ENCODE results near the gene CC2D1A. TPM values are rescaled to one million over a fixed set of nuclear protein-coding genes. Genes with fewer than 3 reads are reported as not detected.

CC2D1A gene
- total RNA-seq, 5 donors from 2014 or later (not counting 1 experiment from before 2014, with no cell fraction given) = 25.9 to 41.3 (median 37.4) TPM

GRCh38 chr19:13894552-13894951, 11.4 kb upstream of the CC2D1A start:
- no peak overlapping the region for H3K27ac Mint-ChIP-seq
- POLR2A ChIA-PET = no interaction called here
- Histone ChIP-seq H3K9me3 (no peaks in the 10 kb centered on the region), H3K4me1 (ENCODE audit: control insufficient read depth in 1 of 2, extremely low read depth in 1 of 2, insufficient read depth in 2 of 2, low read length in 2 of 2) (no peaks in the 10 kb centered on the region), H3K36me3 (ENCODE audit: control insufficient read depth in 2 of 2, extremely low read depth in 1 of 2, insufficient read depth in 1 of 2, low read length in 1 of 2) (no peaks in the 10 kb centered on the region), H3K27ac (ENCODE audit: low read length) (no peak overlapping the region), H3K27me3 (replicated peaks in 1 of 2; ENCODE audit: control insufficient read depth in 2 of 2, extremely low read depth in 1 of 2, insufficient read depth in 2 of 2, low read length in 1 of 2) (no peaks in the 10 kb centered on the region), H3K4me3 (ENCODE audit: control insufficient read depth in 1 of 2, extremely low read depth in 1 of 2, low read length in 1 of 2) (no peak overlapping the region)
- H3K36me3 Mint-ChIP-seq = no peaks in the 10 kb centered on the region
- H3K9me3 Mint-ChIP-seq = no peaks in the 10 kb centered on the region
- 100% methylated on average over 2 of the region's 5 CpGs for WGBS (ENCODE audit: insufficient coverage)
- CTCF ChIA-PET = no interaction called here
- DNase-seq (no peak), ATAC-seq (replicated peaks in 1 of 4) (no peak)
- no peaks in the 10 kb centered on the region for H3K27me3 Mint-ChIP-seq
- H3K4me3 Mint-ChIP-seq = no peak overlapping the region
- no peaks in the 10 kb centered on the region for H3K4me1 Mint-ChIP-seq

- Histone ChIP-seq H3K27ac (ENCODE audit: low read length) (no peak overlapping the region), H3K27me3 (replicated peaks in 1 of 2; ENCODE audit: control insufficient read depth in 2 of 2, extremely low read depth in 1 of 2, insufficient read depth in 2 of 2, low read length in 1 of 2) (no peaks in the 10 kb centered on the region), H3K4me3 (ENCODE audit: control insufficient read depth in 1 of 2, extremely low read depth in 1 of 2, low read length in 1 of 2) (no peak overlapping the region), H3K36me3 (ENCODE audit: control insufficient read depth in 2 of 2, extremely low read depth in 1 of 2, insufficient read depth in 1 of 2, low read length in 1 of 2) (no peaks in the 10 kb centered on the region), H3K4me1 (ENCODE audit: control insufficient read depth in 1 of 2, extremely low read depth in 1 of 2, insufficient read depth in 2 of 2, low read length in 2 of 2) (no peaks in the 10 kb centered on the region), H3K9me3 (no peaks in the 10 kb centered on the region)
- ATAC-seq (replicated peaks in 1 of 4) (no peak), DNase-seq (no peak)
- no CpG with 5 or more reads among the region's 2 CpGs for WGBS (ENCODE audit: insufficient coverage)
- H3K27me3 Mint-ChIP-seq = no peaks in the 10 kb centered on the region
- no peaks in the 10 kb centered on the region for H3K4me1 Mint-ChIP-seq
- H3K36me3 Mint-ChIP-seq = no peaks in the 10 kb centered on the region
- ChIA-PET CTCF (interaction anchor here in 1 of 2 donors (0.6 kb wide), 1 partner anchor 426 kb away, joined by 4 read pairs; no protein-coding TSS in a partner anchor), POLR2A (no interaction called here)
- no peak overlapping the region for H3K27ac Mint-ChIP-seq
- H3K4me3 Mint-ChIP-seq = no peak overlapping the region
- H3K9me3 Mint-ChIP-seq = no peaks in the 10 kb centered on the region
Observed at GRCh38 chr19:13896227-13896626, 9.8 kb upstream of the CC2D1A start.

GRCh38 chr19:13899393-13899792, 6.6 kb upstream of the CC2D1A start:
- Mint-ChIP-seq H3K4me1 (peaks cover 0 to 7% (median 0%) of the 10 kb centered on the region in 3 donors), H3K27me3 (no peaks in the 10 kb centered on the region), H3K27ac (peak overlapping the region in 1 of 2 donors; percentile 11), H3K9me3 (no peaks in the 10 kb centered on the region), H3K36me3 (no peaks in the 10 kb centered on the region), H3K4me3 (no peak overlapping the region)
- Histone ChIP-seq H3K4me1 (ENCODE audit: control insufficient read depth in 1 of 2, extremely low read depth in 1 of 2, insufficient read depth in 2 of 2, low read length in 2 of 2) (peaks cover 0 to 3% of the 10 kb centered on the region in 2 experiments), H3K27ac (ENCODE audit: low read length) (no peak overlapping the region), H3K36me3 (ENCODE audit: control insufficient read depth in 2 of 2, extremely low read depth in 1 of 2, insufficient read depth in 1 of 2, low read length in 1 of 2) (no peaks in the 10 kb centered on the region), H3K4me3 (ENCODE audit: control insufficient read depth in 1 of 2, extremely low read depth in 1 of 2, low read length in 1 of 2) (no peak overlapping the region), H3K27me3 (replicated peaks in 1 of 2; ENCODE audit: control insufficient read depth in 2 of 2, extremely low read depth in 1 of 2, insufficient read depth in 2 of 2, low read length in 1 of 2) (no peaks in the 10 kb centered on the region), H3K9me3 (no peaks in the 10 kb centered on the region)
- CTCF ChIA-PET = no interaction called here
- no peak for ATAC-seq (replicated peaks in 1 of 4)
- WGBS (ENCODE audit: insufficient coverage) = 82% methylated on average over 6 of the region's 10 CpGs
- POLR2A ChIA-PET = no interaction called here
- DNase-seq = no peak

- H3K4me1 Mint-ChIP-seq = peaks cover 0 to 12% (median 0%) of the 10 kb centered on the region in 3 donors
- H3K27ac Mint-ChIP-seq = no peak overlapping the region
- H3K9me3 Mint-ChIP-seq = no peaks in the 10 kb centered on the region
- H3K36me3 Mint-ChIP-seq = no peaks in the 10 kb centered on the region
- H3K4me3 Mint-ChIP-seq = no peak overlapping the region
- ATAC-seq (replicated peaks in 1 of 4) = no peak
- no peak for DNase-seq
- Histone ChIP-seq H3K36me3 (ENCODE audit: control insufficient read depth in 2 of 2, extremely low read depth in 1 of 2, insufficient read depth in 1 of 2, low read length in 1 of 2) (no peaks in the 10 kb centered on the region), H3K4me1 (ENCODE audit: control insufficient read depth in 1 of 2, extremely low read depth in 1 of 2, insufficient read depth in 2 of 2, low read length in 2 of 2) (peaks cover 0 to 3% of the 10 kb centered on the region in 2 experiments), H3K4me3 (ENCODE audit: control insufficient read depth in 1 of 2, extremely low read depth in 1 of 2, low read length in 1 of 2) (no peak overlapping the region), H3K9me3 (no peaks in the 10 kb centered on the region), H3K27ac (ENCODE audit: low read length) (no peak overlapping the region), H3K27me3 (replicated peaks in 1 of 2; ENCODE audit: control insufficient read depth in 2 of 2, extremely low read depth in 1 of 2, insufficient read depth in 2 of 2, low read length in 1 of 2) (no peaks in the 10 kb centered on the region)
- H3K27me3 Mint-ChIP-seq = no peaks in the 10 kb centered on the region
- WGBS (ENCODE audit: insufficient coverage) = 83% methylated on average over 4 of the region's 5 CpGs
- ChIA-PET CTCF (interaction anchor here (0.6 to 0.8 kb wide), 2 partner anchors 620 to 1178 kb away, joined by 3 read pairs; no protein-coding TSS in a partner anchor), POLR2A (no interaction called here)
Observed at GRCh38 chr19:13899912-13900584, 6.0 kb upstream of the CC2D1A start.

- no peak for ATAC-seq (replicated peaks in 1 of 4)
- Histone ChIP-seq H3K4me1 (ENCODE audit: control insufficient read depth in 1 of 2, extremely low read depth in 1 of 2, insufficient read depth in 2 of 2, low read length in 2 of 2) (peaks cover 7 to 20% of the 10 kb centered on the region in 2 experiments), H3K36me3 (ENCODE audit: control insufficient read depth in 2 of 2, extremely low read depth in 1 of 2, insufficient read depth in 1 of 2, low read length in 1 of 2) (no peaks in the 10 kb centered on the region), H3K27me3 (replicated peaks in 1 of 2; ENCODE audit: control insufficient read depth in 2 of 2, extremely low read depth in 1 of 2, insufficient read depth in 2 of 2, low read length in 1 of 2) (no peaks in the 10 kb centered on the region), H3K9me3 (no peaks in the 10 kb centered on the region), H3K27ac (ENCODE audit: low read length) (no peak overlapping the region), H3K4me3 (ENCODE audit: control insufficient read depth in 1 of 2, extremely low read depth in 1 of 2, low read length in 1 of 2) (no peak overlapping the region)
- Mint-ChIP-seq H3K27me3 (no peaks in the 10 kb centered on the region), H3K4me1 (peaks cover 14 to 25% (median 17%) of the 10 kb centered on the region in 3 donors), H3K36me3 (no peaks in the 10 kb centered on the region), H3K4me3 (no peak overlapping the region), H3K27ac (peak overlapping the region in 1 of 2 donors; percentile 27), H3K9me3 (no peaks in the 10 kb centered on the region)
- DNase-seq = peak in 8 of 35 experiments; percentile 20 to 64 (median 24)
- CTCF ChIA-PET = interaction anchor here (0.5 to 1.2 kb wide), 7 partner anchors 21 to 581 kb away, joined by 3 to 7 read pairs (median 3); no protein-coding TSS in a partner anchor
- POLR2A ChIA-PET = interaction anchor here in 1 of 2 donors (0.7 kb wide), 1 partner anchor 363 kb away, joined by 4 read pairs; no protein-coding TSS in a partner anchor
- 54% methylated on average over 4 of the region's 4 CpGs for WGBS (ENCODE audit: insufficient coverage)
Observed at GRCh38 chr19:13902993-13903555, 2.9 kb upstream of the CC2D1A start.

GRCh38 chr19:13906521-13906904, 512 bp downstream of the CC2D1A start:
- Mint-ChIP-seq H3K4me1 (peaks cover 14 to 25% (median 17%) of the 10 kb centered on the region in 3 donors), H3K9me3 (no peaks in the 10 kb centered on the region), H3K4me3 (peak overlapping the region; percentile 77 to 83 (median 81)), H3K27me3 (no peaks in the 10 kb centered on the region), H3K27ac (peak overlapping the region; percentile 15 to 68), H3K36me3 (peaks cover 13% of the 10 kb centered on the region)
- CTCF ChIA-PET = interaction anchor here in 1 of 2 donors (0.9 kb wide), 1 partner anchor 20 kb away, joined by 4 read pairs; no protein-coding TSS in a partner anchor
- 9% methylated on average over 8 of the region's 13 CpGs for WGBS (ENCODE audit: insufficient coverage)
- ATAC-seq (replicated peaks in 1 of 4) (peak; percentile 39 to 55 (median 50)), DNase-seq (peak in 16 of 35 experiments; percentile 8 to 43 (median 24))
- H3K4me1 ChIP-seq (ENCODE audit: control insufficient read depth in 1 of 2, extremely low read depth in 1 of 2, insufficient read depth in 2 of 2, low read length in 2 of 2) = peaks cover 7 to 20% of the 10 kb centered on the region in 2 experiments
- H3K4me3 ChIP-seq (ENCODE audit: control insufficient read depth in 1 of 2, extremely low read depth in 1 of 2, low read length in 1 of 2) = peak overlapping the region; percentile 65 to 67
- H3K36me3 ChIP-seq (ENCODE audit: control insufficient read depth in 2 of 2, extremely low read depth in 1 of 2, insufficient read depth in 1 of 2, low read length in 1 of 2) = peaks cover 0 to 4% of the 10 kb centered on the region in 2 donors
- H3K27ac ChIP-seq (ENCODE audit: low read length) = no peak overlapping the region
- no peaks in the 10 kb centered on the region for H3K27me3 ChIP-seq (replicated peaks in 1 of 2; ENCODE audit: control insufficient read depth in 2 of 2, extremely low read depth in 1 of 2, insufficient read depth in 2 of 2, low read length in 1 of 2)
- H3K9me3 ChIP-seq = no peaks in the 10 kb centered on the region
- POLR2A ChIA-PET = no interaction called here

Measured in T-cell (primary cell).